Ascending aorta (tissue), 2 donors: ENCODE results near the gene FUZ. TPM values are rescaled to one million over a fixed set of nuclear protein-coding genes. Genes with fewer than 3 reads are reported as not detected.

Experiments
- DNase-seq, 2 donors: peaks; one replicate each; pipeline ENCODE4 v3.0.0-alpha.2; 2019; ENCODE audit warnings: low spot score in 2 of 2
- H3K27ac ChIP-seq, 2 donors: fragments of 200-600 bp; sonication (generic); one replicate each; pipeline ENCODE4 v1.5.1; 2016 to 2017; ENCODE audit warnings: mild to moderate bottlenecking in 1 of 2
- H3K27me3 ChIP-seq: fragments of 200-600 bp; sonication (generic); one replicate; pipeline ENCODE4 v1.5.1; 2017
- H3K36me3 ChIP-seq, 2 donors: fragments of 200-600 bp; sonication (generic); one replicate each; pipeline ENCODE4 v1.5.1; 2016
- H3K4me1 ChIP-seq, 2 donors: fragments of 200-600 bp; sonication (generic); one replicate each; pipeline ENCODE4 v1.5.1; 2016 to 2017; ENCODE audit warnings: mild to moderate bottlenecking in 1 of 2
- H3K4me3 ChIP-seq, 2 donors: fragments of 200-600 bp; sonication (generic); one replicate each; pipeline ENCODE4 v1.5.1; 2016 to 2017; ENCODE audit warnings: mild to moderate bottlenecking in 1 of 2
- H3K9me3 ChIP-seq, 2 donors: fragments of 200-600 bp; sonication (generic); one replicate each; pipeline ENCODE4 v1.5.1; 2016
- CTCF ChIP-seq, 3 experiments: fragments of 200-600 bp in 2 of 3; fragments of 450-650 bp in 1 of 3; sonication (generic) in 2 of 3; IDR thresholded peaks; one replicate each; pipeline ENCODE4 v1.5.1; 2016 to 2019; ENCODE audit warnings: antibody characterized with exemption in 3 of 3, mild to moderate bottlenecking in 1 of 3, moderate library complexity in 1 of 3
- intact Hi-C: fragments of 100-400 bp; cut with DNase I; formaldehyde crosslinking; loops from one replicate; pipeline ENCODE4 v1.15.1; 2023
- total RNA-seq: library from RNA; depleted of rRNA; stranded (reverse); fragments of >200 nt; gene quantifications from one replicate; pipeline ENCODE4 v1.1.0, GENCODE V29; 2016

Gene FUZ
- 22.1 TPM for total RNA-seq

- DNase-seq, result peak; percentile 93 to 98
- intact Hi-C loops, result loop anchor here (1.0 kb wide), 3 partner anchors 37 to 64 kb away; partner anchors contain the start of genes AKT1S1 and TBC1D17
- Histone ChIP-seq H3K4me1 (peaks cover 6 to 24% of the 10 kb centered on the region in 2 donors), H3K36me3 (no peaks in the 10 kb centered on the region), H3K4me3 (peak within 1 kb of the TSS; percentile 55 to 73), H3K9me3 (no peaks in the 10 kb centered on the region), H3K27me3 (no peaks in the 10 kb centered on the region), H3K27ac (peak within 1 kb of the TSS; percentile 70 to 83)
- peak in 2 of 3 experiments; percentile 8 to 31 for TF ChIP-seq CTCF (IDR thresholded peaks at IDR 0.05)
Observed at GRCh38 chr19:49812997-49813861, at the start of gene FUZ. FUZ (minus strand) TSS chr19:49813292; CDS start chr19:49813106, 186 bp downstream.

GRCh38 chr19:49862391-49863253, 49.5 kb upstream of the FUZ start:
- H3K27me3 ChIP-seq, result no peaks in the 10 kb centered on the region
- no peak for DNase-seq
- peaks cover 59 to 62% of the 10 kb centered on the region in 2 donors for H3K36me3 ChIP-seq
- TF ChIP-seq CTCF (IDR thresholded peaks at IDR 0.05), result no peak
- H3K9me3 ChIP-seq, result no peaks in the 10 kb centered on the region
- no peak overlapping the region for H3K4me3 ChIP-seq
- intact Hi-C loops, result no loop called here
- peaks cover 14 to 19% of the 10 kb centered on the region in 2 donors for H3K4me1 ChIP-seq
- no peak overlapping the region for H3K27ac ChIP-seq

- no peak overlapping the region for H3K27ac ChIP-seq
- intact Hi-C loops, result no loop called here
Observed at GRCh38 chr19:49861541-49862378, 48.7 kb upstream of the FUZ start.

GRCh38 chr19:49861107-49861506, 48.0 kb upstream of the FUZ start:
- peak overlapping the region in 1 of 2 donors; percentile 10 for H3K27ac ChIP-seq
- H3K4me3 ChIP-seq, result no peak overlapping the region
- H3K9me3 ChIP-seq, result no peaks in the 10 kb centered on the region
- H3K27me3 ChIP-seq, result no peaks in the 10 kb centered on the region
- no peak for DNase-seq
- no peak for TF ChIP-seq CTCF (IDR thresholded peaks at IDR 0.05)
- H3K36me3 ChIP-seq, result peaks cover 72 to 77% of the 10 kb centered on the region in 2 donors
- intact Hi-C loops, result no loop called here
- H3K4me1 ChIP-seq, result peaks cover 9 to 10% of the 10 kb centered on the region in 2 donors

More at GRCh38 chr19:49861541-49862378, 48.7 kb upstream of the FUZ start:
- Histone ChIP-seq H3K27me3 (no peaks in the 10 kb centered on the region), H3K4me1 (peaks cover 14 to 17% of the 10 kb centered on the region in 2 donors), H3K36me3 (peaks cover 67 to 70% of the 10 kb centered on the region in 2 donors), H3K9me3 (no peaks in the 10 kb centered on the region), H3K4me3 (no peak overlapping the region)
- no peak for DNase-seq
- no peak for TF ChIP-seq CTCF (IDR thresholded peaks at IDR 0.05)
